H9 (cell line): ENCODE measurements around the gene GNA15. TPM values are rescaled to one million over a fixed set of nuclear protein-coding genes. Genes with fewer than 3 reads are reported as not detected.

Experiments used
- DNase-seq: peaks from one replicate; pipeline ENCODE4 v3.0.0-alpha.2; 2017
- H2AFZ ChIP-seq: one replicate; pipeline ENCODE4 v1.6.1; 2013; ENCODE audit warnings: mild to moderate bottlenecking, low read length, control low read depth, moderate library complexity
- H2AK5ac ChIP-seq: 2 replicates; pipeline ENCODE4 v1.6.1; 2013; ENCODE audit warnings: low read length, control low read depth, mixed read lengths; ENCODE audit not compliant: insufficient read length
- H2BK120ac ChIP-seq: one replicate; pipeline ENCODE4 v1.6.1; 2013; ENCODE audit warnings: low read depth, mild to moderate bottlenecking, low read length, control low read depth, inconsistent platforms; ENCODE audit not compliant: poor library complexity, severe bottlenecking
- H2BK12ac ChIP-seq: 2 replicates; pipeline ENCODE4 v1.6.1; 2013; ENCODE audit warnings: low read length, control low read depth, mixed read lengths, low read depth; ENCODE audit not compliant: insufficient read length
- H2BK15ac ChIP-seq: 2 replicates; pipeline ENCODE4 v1.6.1; 2013; ENCODE audit warnings: low read depth, low read length, control low read depth
- H2BK20ac ChIP-seq: one replicate; pipeline ENCODE4 v1.6.1; 2013; ENCODE audit warnings: low read depth, mild to moderate bottlenecking, low read length, control low read depth, inconsistent platforms; ENCODE audit not compliant: poor library complexity, severe bottlenecking
- H2BK5ac ChIP-seq: 2 replicates; pipeline ENCODE4 v1.6.1; 2013; ENCODE audit warnings: low read length, control low read depth, mixed read lengths; ENCODE audit not compliant: insufficient read length
- H3K14ac ChIP-seq: 2 replicates; pipeline ENCODE4 v1.6.1; 2013; ENCODE audit warnings: low read length, control low read depth; ENCODE audit not compliant: insufficient read depth
- H3K18ac ChIP-seq: 2 replicates; pipeline ENCODE4 v1.6.1; 2013; ENCODE audit warnings: low read depth, mild to moderate bottlenecking, mixed read lengths, low read length, control low read depth; ENCODE audit not compliant: insufficient read length
- H3K23ac ChIP-seq: 2 replicates; pipeline ENCODE4 v1.6.1; 2013; ENCODE audit warnings: low read length, control low read depth, mixed read lengths, low read depth; ENCODE audit not compliant: insufficient read length
- H3K23me2 ChIP-seq: 2 replicates; pipeline ENCODE4 v1.6.1; 2013; ENCODE audit warnings: low read depth, mild to moderate bottlenecking, mixed read lengths, low read length, control low read depth; ENCODE audit not compliant: insufficient read length, poor library complexity, severe bottlenecking
- H3K27ac ChIP-seq: 2 replicates; pipeline ENCODE4 v1.5.1; 2013; ENCODE audit warnings: low read length, control low read depth, mixed read lengths, low read depth; ENCODE audit not compliant: insufficient read length
- H3K27me3 ChIP-seq: 2 replicates; pipeline ENCODE4 v1.6.1; 2013; ENCODE audit warnings: low read length, control low read depth, inconsistent platforms; ENCODE audit not compliant: insufficient read depth
- H3K4ac ChIP-seq: 2 replicates; pipeline ENCODE4 v1.6.1; 2013; ENCODE audit warnings: low read depth, mild to moderate bottlenecking, control low read depth, inconsistent platforms, low read length, moderate library complexity
- H3K4me1 ChIP-seq: 2 replicates; pipeline ENCODE4 v1.6.1; 2013; ENCODE audit warnings: low read length, control low read depth, inconsistent platforms; ENCODE audit not compliant: insufficient read depth
- H3K4me2 ChIP-seq: 2 replicates; pipeline ENCODE4 v1.6.1; 2013; ENCODE audit warnings: low read length, control low read depth, mixed read lengths; ENCODE audit not compliant: insufficient read length, insufficient read depth
- H3K56ac ChIP-seq: 2 replicates; pipeline ENCODE4 v1.6.1; 2013; ENCODE audit warnings: low read depth, mild to moderate bottlenecking, mixed read lengths, low read length, control low read depth; ENCODE audit not compliant: insufficient read length
- H3K79me1 ChIP-seq: 2 replicates; pipeline ENCODE4 v1.6.1; 2013; ENCODE audit warnings: low read depth, mild to moderate bottlenecking, moderate library complexity, low read length, control low read depth, inconsistent platforms; ENCODE audit not compliant: insufficient read depth, poor library complexity, severe bottlenecking
- H3K79me2 ChIP-seq: 2 replicates; pipeline ENCODE4 v1.6.1; 2013; ENCODE audit warnings: low read length, control low read depth, inconsistent platforms; ENCODE audit not compliant: insufficient read depth
- H3K9ac ChIP-seq: 2 replicates; pipeline ENCODE4 v1.6.1; 2013; ENCODE audit warnings: low read length, control low read depth, mixed read lengths; ENCODE audit not compliant: insufficient read length; ENCODE audit errors: extremely low read depth
- H3K9me3 ChIP-seq: one replicate; pipeline ENCODE4 v1.6.1; 2013; ENCODE audit warnings: low read depth, low read length, inconsistent platforms; ENCODE audit not compliant: control insufficient read depth
- H3T11ph ChIP-seq: one replicate; pipeline ENCODE4 v1.6.1; 2013; ENCODE audit warnings: mild to moderate bottlenecking, low read length, control low read depth, inconsistent platforms
- H4K20me1 ChIP-seq: one replicate; pipeline ENCODE4 v1.6.1; 2013; ENCODE audit not compliant: control insufficient read depth, insufficient read length, insufficient read depth
- H4K5ac ChIP-seq: 2 replicates; pipeline ENCODE4 v1.6.1; 2013; ENCODE audit warnings: low read depth, mild to moderate bottlenecking, mixed read lengths, low read length, control low read depth; ENCODE audit not compliant: insufficient read length
- H4K8ac ChIP-seq: replicated peaks from 2 replicates; pipeline ENCODE4 v1.6.1; 2013; ENCODE audit warnings: low read length, control low read depth, mixed read lengths, low read depth; ENCODE audit not compliant: insufficient read length
- H4K91ac ChIP-seq: 2 replicates; pipeline ENCODE4 v1.6.1; 2013; ENCODE audit warnings: low read depth, mild to moderate bottlenecking, moderate library complexity, mixed read lengths, low read length, control low read depth; ENCODE audit not compliant: insufficient read length
- H3K27ac Mint-ChIP-seq, 3 experiments: 2 replicates in 2 of 3; 3 replicates in 1 of 3; pipeline ENCODE4 v1.8.0; 2020 to 2021; ENCODE audit warnings: mixed read lengths in 3 of 3, mild to moderate bottlenecking in 1 of 3, moderate library complexity in 1 of 3
- H3K27me3 Mint-ChIP-seq: 2 replicates; pipeline ENCODE4 v1.8.0; 2021; ENCODE audit warnings: low read depth, mild to moderate bottlenecking, moderate library complexity, mixed read lengths
- H3K36me3 Mint-ChIP-seq, 3 experiments: 2 replicates in 2 of 3; 3 replicates in 1 of 3; pipeline ENCODE4 v1.8.0; 2020 to 2021; ENCODE audit warnings: low read depth in 3 of 3, mixed read lengths in 3 of 3; ENCODE audit not compliant: insufficient read depth in 1 of 3
- H3K4me1 Mint-ChIP-seq, 2 experiments: 2 replicates each; pipeline ENCODE4 v1.8.0; 2020; ENCODE audit warnings: mixed read lengths in 2 of 2
- H3K4me3 Mint-ChIP-seq, 2 experiments: 2 replicates in 1 of 2; 3 replicates in 1 of 2; pipeline ENCODE4 v1.8.0; 2020 to 2021; ENCODE audit warnings: mild to moderate bottlenecking in 2 of 2, mixed read lengths in 2 of 2, moderate library complexity in 1 of 2
- H3K9me3 Mint-ChIP-seq, 2 experiments: 2 replicates in 1 of 2; 3 replicates in 1 of 2; pipeline ENCODE4 v1.8.0; 2020; ENCODE audit warnings: mild to moderate bottlenecking in 2 of 2, mixed read lengths in 2 of 2, moderate library complexity in 1 of 2
- WGBS: extraction: QIAGEN DNeasy Blood & Tissue Kit; methylation state at CpG from one replicate; pipeline ENCODE4 v1.1.7; 2013; ENCODE audit warnings: missing lambda C conversion rate, low lambda C conversion rate, mixed read lengths; ENCODE audit not compliant: insufficient read length; ENCODE audit errors: extremely low coverage; 5-methylcytosine and 5-hydroxymethylcytosine counted together
- total RNA-seq: library from RNA; stranded (reverse); gene quantifications from 2 replicates; pipeline ENCODE4 v1.2.1, GENCODE V29; 2021
- TF ChIP-seq, protein P1 (sequence below): fragments of 200-600 bp; sonication (generic); conservative IDR thresholded peaks from 3 replicates; pipeline ENCODE4 v1.8.0; 2021; ENCODE audit warnings: antibody characterized with exemption, mild to moderate bottlenecking

GNA15 gene
- total RNA-seq, 1 experiment from 2014 or later = not detected

DNA sequence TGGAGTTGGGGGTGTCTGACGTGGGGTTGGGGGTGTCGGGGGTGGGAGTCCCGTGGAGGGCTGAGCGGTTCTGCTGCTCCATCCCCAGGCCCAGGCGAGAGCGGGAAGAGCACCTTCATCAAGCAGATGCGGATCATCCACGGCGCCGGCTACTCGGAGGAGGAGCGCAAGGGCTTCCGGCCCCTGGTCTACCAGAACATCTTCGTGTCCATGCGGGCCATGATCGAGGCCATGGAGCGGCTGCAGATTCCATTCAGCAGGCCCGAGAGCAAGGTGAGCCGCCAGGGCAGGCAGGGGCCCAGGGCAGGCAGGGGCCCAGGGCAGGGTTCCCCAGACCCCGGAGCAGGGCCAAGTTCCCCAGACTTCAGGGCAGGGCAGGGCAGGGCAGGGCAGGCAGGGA, 12.7 kb downstream of the GNA15 start:
- H3K4me3 Mint-ChIP-seq = no peak overlapping the region
- H4K5ac ChIP-seq = no peak overlapping the region
- H2BK5ac ChIP-seq = no peak overlapping the region
- H3K56ac ChIP-seq = no peak overlapping the region
- H3K9ac ChIP-seq = no peak overlapping the region
- no peak overlapping the region for H3K27ac ChIP-seq
- H3K4ac ChIP-seq = no peak overlapping the region
- no peak overlapping the region for H2BK20ac ChIP-seq
- no peaks in the 10 kb centered on the region for H3K79me1 ChIP-seq
- no peak overlapping the region for H3T11ph ChIP-seq
- no peaks in the 10 kb centered on the region for H3K27me3 ChIP-seq
- DNase-seq = no peak
- WGBS = no CpG with 5 or more reads among the region's 20 CpGs
- TF ChIP-seq, protein P1, sequence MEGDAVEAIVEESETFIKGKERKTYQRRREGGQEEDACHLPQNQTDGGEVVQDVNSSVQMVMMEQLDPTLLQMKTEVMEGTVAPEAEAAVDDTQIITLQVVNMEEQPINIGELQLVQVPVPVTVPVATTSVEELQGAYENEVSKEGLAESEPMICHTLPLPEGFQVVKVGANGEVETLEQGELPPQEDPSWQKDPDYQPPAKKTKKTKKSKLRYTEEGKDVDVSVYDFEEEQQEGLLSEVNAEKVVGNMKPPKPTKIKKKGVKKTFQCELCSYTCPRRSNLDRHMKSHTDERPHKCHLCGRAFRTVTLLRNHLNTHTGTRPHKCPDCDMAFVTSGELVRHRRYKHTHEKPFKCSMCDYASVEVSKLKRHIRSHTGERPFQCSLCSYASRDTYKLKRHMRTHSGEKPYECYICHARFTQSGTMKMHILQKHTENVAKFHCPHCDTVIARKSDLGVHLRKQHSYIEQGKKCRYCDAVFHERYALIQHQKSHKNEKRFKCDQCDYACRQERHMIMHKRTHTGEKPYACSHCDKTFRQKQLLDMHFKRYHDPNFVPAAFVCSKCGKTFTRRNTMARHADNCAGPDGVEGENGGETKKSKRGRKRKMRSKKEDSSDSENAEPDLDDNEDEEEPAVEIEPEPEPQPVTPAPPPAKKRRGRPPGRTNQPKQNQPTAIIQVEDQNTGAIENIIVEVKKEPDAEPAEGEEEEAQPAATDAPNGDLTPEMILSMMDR = no peak
- H3K79me2 ChIP-seq = no peaks in the 10 kb centered on the region
- H3K9me3 Mint-ChIP-seq = peaks cover 3 to 5% of the 10 kb centered on the region in 2 experiments; a peak in 2 of 5 replicates
- no peaks in the 10 kb centered on the region for H3K23me2 ChIP-seq
- H3K4me1 Mint-ChIP-seq = peaks cover 6 to 15% of the 10 kb centered on the region in 2 experiments
- H3K36me3 Mint-ChIP-seq = no peaks in the 10 kb centered on the region
- no peak overlapping the region for H3K4me2 ChIP-seq
- H3K14ac ChIP-seq = no peak overlapping the region
- H2AK5ac ChIP-seq = no peak overlapping the region
- no peak overlapping the region for H3K23ac ChIP-seq
- no peak overlapping the region for H4K8ac ChIP-seq
- no peak overlapping the region for H2BK120ac ChIP-seq
- H4K91ac ChIP-seq = no peak overlapping the region
- no peak overlapping the region for H2AFZ ChIP-seq
- H3K18ac ChIP-seq = no peak overlapping the region
- peaks cover 11% of the 10 kb centered on the region for H3K27me3 Mint-ChIP-seq
- H3K4me1 ChIP-seq = no peaks in the 10 kb centered on the region
- H3K9me3 ChIP-seq = no peaks in the 10 kb centered on the region
- no peak overlapping the region for H2BK12ac ChIP-seq
- no peaks in the 10 kb centered on the region for H4K20me1 ChIP-seq
- no peak overlapping the region for H2BK15ac ChIP-seq
- H3K27ac Mint-ChIP-seq = no peak overlapping the region; a peak in 1 of 7 replicates
